ENCODE data around the gene IGF2R.

DNA sequence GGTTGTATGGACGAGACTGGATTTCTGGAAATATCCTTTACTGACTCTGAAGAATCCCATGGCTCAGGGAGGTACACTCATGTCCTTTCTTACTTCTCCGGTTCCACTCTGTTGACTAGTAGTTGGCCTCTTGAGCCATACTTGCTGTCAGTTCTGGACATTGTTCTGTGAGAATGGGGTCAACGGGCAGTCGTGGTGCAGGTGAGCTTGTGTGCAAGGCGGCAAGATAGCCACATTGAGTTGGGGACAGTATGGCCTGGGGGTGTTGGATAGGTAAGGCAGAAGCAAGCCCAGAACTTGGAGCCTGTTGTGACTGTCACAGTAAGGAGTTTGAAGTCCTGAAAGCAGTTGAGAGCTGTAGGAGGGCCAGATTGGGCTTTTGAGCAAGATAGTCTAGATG, 139.2 kb downstream of the IGF2R start:
- TF ChIP-seq CTCF (IDR thresholded peaks at IDR 0.05) (no peak), EZH2 (IDR thresholded peaks at IDR 0.05; ENCODE audit: borderline replicate concordance, insufficient read depth, low read depth, low read length, poor library complexity, severe bottlenecking) (no peak)
